Osteoblast (primary cell): ENCODE results near the gene HHAT. TPM values are rescaled to one million over a fixed set of nuclear protein-coding genes. Genes with fewer than 3 reads are reported as not detected.

Experiments used
- DNase-seq: peaks from one replicate; pipeline ENCODE4 v3.0.0; 2011; ENCODE audit warnings: low spot score, mixed read lengths; ENCODE audit not compliant: insufficient read length; ENCODE audit errors: missing footprints
- H2AFZ ChIP-seq: 2 replicates; pipeline ENCODE4 v1.6.0; 2011; ENCODE audit warnings: mild to moderate bottlenecking, low read length
- H3K27ac ChIP-seq: 2 replicates; pipeline ENCODE4 v1.5.1; 2011; ENCODE audit warnings: mild to moderate bottlenecking, low read depth, low read length, moderate library complexity
- H3K27me3 ChIP-seq: 2 replicates; pipeline ENCODE4 v1.6.0; 2012; ENCODE audit warnings: mild to moderate bottlenecking, control low read depth, inconsistent platforms, low read length, moderate library complexity; ENCODE audit not compliant: insufficient read depth
- H3K36me3 ChIP-seq: 2 replicates; pipeline ENCODE4 v1.5.1; 2011; ENCODE audit warnings: mild to moderate bottlenecking, low read length, control low read depth, moderate library complexity; ENCODE audit not compliant: insufficient read depth
- H3K4me1 ChIP-seq: 2 replicates; pipeline ENCODE4 v1.5.1; 2011; ENCODE audit warnings: mild to moderate bottlenecking, low read length, control low read depth, moderate library complexity; ENCODE audit not compliant: insufficient read depth
- H3K4me2 ChIP-seq: 2 replicates; pipeline ENCODE4 v1.6.0; 2011; ENCODE audit warnings: mild to moderate bottlenecking, low read length; ENCODE audit not compliant: insufficient read depth
- H3K4me3 ChIP-seq: fragments of 200-600 bp; sonication (generic); 3 replicates; pipeline ENCODE4 v1.5.1; 2012; ENCODE audit warnings: mild to moderate bottlenecking, low read length, inconsistent platforms; ENCODE audit not compliant: insufficient read depth
- H3K79me2 ChIP-seq: 2 replicates; pipeline ENCODE4 v1.6.0; 2012; ENCODE audit warnings: mild to moderate bottlenecking, low read length, control low read depth, inconsistent platforms; ENCODE audit not compliant: insufficient read depth
- H3K9me3 ChIP-seq: 2 replicates; pipeline ENCODE4 v1.5.1; 2011; ENCODE audit warnings: low read depth, low read length, control low read depth
- H4K20me1 ChIP-seq: 2 replicates; pipeline ENCODE4 v1.6.0; 2012; ENCODE audit warnings: mild to moderate bottlenecking, low read length, control low read depth; ENCODE audit not compliant: insufficient read depth
- CTCF ChIP-seq: IDR thresholded peaks from 2 replicates; pipeline ENCODE4 v1.5.1; 2011; ENCODE audit warnings: mild to moderate bottlenecking, low read depth, low read length, moderate library complexity; ENCODE audit errors: extremely low read depth
- total RNA-seq: library from RNA; depleted of rRNA; stranded (reverse); fragments of >200 nt; gene quantifications from 2 replicates; pipeline ENCODE4 v1.2.3, GENCODE V29; 2012

Gene HHAT
- total RNA-seq, 1 donor: 5.1 TPM

GRCh38 chr1:210516092-210516656 is 187.5 kb downstream of the HHAT start:
- Histone ChIP-seq H2AFZ (no peak overlapping the region), H4K20me1 (no peaks in the 10 kb centered on the region), H3K9me3 (no peaks in the 10 kb centered on the region), H3K4me1 (no peaks in the 10 kb centered on the region), H3K4me3 (no peak overlapping the region), H3K36me3 (no peaks in the 10 kb centered on the region), H3K27ac (no peak overlapping the region), H3K27me3 (no peaks in the 10 kb centered on the region), H3K4me2 (no peak overlapping the region), H3K79me2 (no peaks in the 10 kb centered on the region)
- DNase-seq: no peak
- TF ChIP-seq CTCF: no peak

DNA sequence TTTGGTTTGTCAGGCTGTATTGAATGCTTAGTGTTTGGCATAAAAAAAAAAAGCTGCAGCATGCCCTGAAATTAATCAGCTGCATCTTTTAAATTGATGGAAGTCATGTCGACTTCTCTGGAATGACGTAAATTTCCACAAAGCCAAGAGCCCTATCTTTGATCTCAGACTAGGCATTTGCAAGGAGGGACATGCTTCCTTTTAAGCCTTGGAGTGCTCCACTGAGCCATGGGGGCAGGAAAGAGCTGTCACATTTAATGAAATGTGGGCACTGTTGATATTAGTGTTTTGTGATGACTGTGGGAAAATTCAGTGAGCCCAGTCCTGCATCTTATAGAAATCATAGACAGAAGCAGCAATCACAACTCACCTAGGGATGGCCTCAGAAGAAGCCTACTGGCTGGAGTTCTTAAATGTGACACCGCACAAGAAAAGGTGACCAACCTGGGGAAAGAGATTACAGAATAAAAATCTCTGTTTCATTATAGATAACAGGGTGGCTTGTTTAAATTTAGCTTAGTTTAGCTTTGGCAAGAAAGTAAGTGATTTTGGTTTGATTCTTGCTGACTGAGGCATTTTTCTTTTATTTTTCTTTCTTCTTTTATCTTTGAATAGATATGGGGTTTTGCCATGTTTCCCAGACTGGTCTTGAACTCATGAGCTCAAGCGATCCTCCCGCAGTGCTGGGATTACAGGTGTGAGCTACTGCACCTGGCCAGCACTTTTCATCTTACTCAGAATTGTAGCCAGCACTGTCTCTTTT is 188.2 kb downstream of the HHAT start:
- no peaks in the 10 kb centered on the region for H3K79me2 ChIP-seq
- DNase-seq: no peak
- H3K4me1 ChIP-seq: no peaks in the 10 kb centered on the region
- no peaks in the 10 kb centered on the region for H4K20me1 ChIP-seq
- no peak for TF ChIP-seq CTCF
- H3K4me2 ChIP-seq: no peak overlapping the region
- no peak overlapping the region for H3K27ac ChIP-seq
- H3K27me3 ChIP-seq: no peaks in the 10 kb centered on the region
- no peaks in the 10 kb centered on the region for H3K36me3 ChIP-seq
- H2AFZ ChIP-seq: no peak overlapping the region
- H3K4me3 ChIP-seq: no peak overlapping the region
- no peaks in the 10 kb centered on the region for H3K9me3 ChIP-seq

DNA sequence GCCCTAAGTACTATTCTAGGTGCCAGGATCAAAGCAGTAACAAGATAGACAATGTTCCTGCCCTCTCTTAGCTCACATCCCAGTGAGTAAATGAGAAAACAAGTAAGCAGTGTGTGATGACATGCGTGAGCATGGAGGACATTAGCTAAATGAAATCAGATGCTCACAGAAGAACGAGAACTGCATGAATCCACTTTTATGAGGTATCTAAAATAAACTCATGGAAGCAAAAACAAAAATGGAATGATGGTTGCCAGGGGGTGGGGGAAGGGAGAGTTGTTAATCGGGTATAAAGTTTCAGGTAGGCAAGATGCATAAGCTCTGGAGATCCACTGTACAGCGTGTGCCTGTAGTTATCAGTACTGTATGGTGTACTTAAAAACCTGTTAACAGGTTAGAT is 195.1 kb downstream of the HHAT start:
- H2AFZ ChIP-seq: no peak overlapping the region
- H3K4me1 ChIP-seq: no peaks in the 10 kb centered on the region
- no peak overlapping the region for H3K4me3 ChIP-seq
- H3K4me2 ChIP-seq: no peak overlapping the region
- no peak for DNase-seq
- no peak for TF ChIP-seq CTCF
- no peaks in the 10 kb centered on the region for H3K27me3 ChIP-seq
- no peaks in the 10 kb centered on the region for H3K36me3 ChIP-seq
- no peak overlapping the region for H3K27ac ChIP-seq
- H4K20me1 ChIP-seq: no peaks in the 10 kb centered on the region
- H3K79me2 ChIP-seq: no peaks in the 10 kb centered on the region
- no peaks in the 10 kb centered on the region for H3K9me3 ChIP-seq

DNA sequence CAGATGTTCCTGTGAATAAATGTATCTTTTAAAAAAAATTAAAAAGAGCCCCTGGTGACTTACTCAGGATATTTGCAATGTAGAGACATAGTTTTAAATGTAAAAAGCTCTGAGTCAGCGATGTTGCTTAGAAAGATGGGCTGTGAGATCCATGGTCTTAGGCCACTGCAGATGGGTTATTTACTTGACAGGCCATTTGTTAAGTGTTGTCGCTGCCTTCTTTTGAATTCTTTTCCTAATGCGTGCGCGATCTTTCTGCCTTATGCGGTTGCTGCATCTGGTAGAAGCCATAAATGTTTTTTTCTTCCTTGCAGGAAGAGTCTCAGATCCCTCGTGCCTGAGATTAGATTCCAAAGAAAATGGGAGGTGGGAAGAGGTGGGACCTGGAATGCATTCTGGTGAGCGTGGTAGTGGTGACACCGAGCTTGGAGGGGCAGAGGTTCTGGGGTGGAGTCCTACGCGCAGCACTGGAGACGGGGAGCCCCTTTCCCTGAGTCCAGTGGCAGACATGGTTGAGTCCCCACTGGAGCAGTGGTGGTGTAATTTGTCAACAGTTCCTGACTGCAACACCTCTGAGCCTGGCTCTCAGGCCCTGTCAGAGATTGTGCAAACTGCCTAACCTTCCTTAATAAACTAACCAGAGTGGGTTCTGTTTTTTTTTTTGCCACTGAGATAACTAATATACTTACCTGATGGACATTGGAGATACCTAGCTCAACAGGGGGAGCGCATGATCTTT is 197.2 kb downstream of the HHAT start:
- Histone ChIP-seq H3K36me3 (no peaks in the 10 kb centered on the region), H3K27me3 (no peaks in the 10 kb centered on the region), H3K4me1 (no peaks in the 10 kb centered on the region), H3K27ac (no peak overlapping the region), H4K20me1 (no peaks in the 10 kb centered on the region), H2AFZ (no peak overlapping the region), H3K4me2 (no peak overlapping the region), H3K4me3 (no peak overlapping the region), H3K9me3 (no peaks in the 10 kb centered on the region), H3K79me2 (no peaks in the 10 kb centered on the region)
- DNase-seq: no peak
- TF ChIP-seq CTCF: no peak
